Activated effector memory CD4-positive, alpha-beta T cell treated with anti-CD3 and anti-CD28 coated beads, Interleukin-2, amount 50 U/mL, for 16 hours (primary cell): ENCODE data around the gene VDAC2.
"Not testable (repeated sequence)": the region's sequence is repeated elsewhere in the genome, so short reads cannot be mapped to it uniquely, and the experiment has no call there.

Source experiments
- DNase-seq: peaks from one replicate; pipeline ENCODE4 v3.0.0-alpha.2; 2020

VDAC2 gene

DNA sequence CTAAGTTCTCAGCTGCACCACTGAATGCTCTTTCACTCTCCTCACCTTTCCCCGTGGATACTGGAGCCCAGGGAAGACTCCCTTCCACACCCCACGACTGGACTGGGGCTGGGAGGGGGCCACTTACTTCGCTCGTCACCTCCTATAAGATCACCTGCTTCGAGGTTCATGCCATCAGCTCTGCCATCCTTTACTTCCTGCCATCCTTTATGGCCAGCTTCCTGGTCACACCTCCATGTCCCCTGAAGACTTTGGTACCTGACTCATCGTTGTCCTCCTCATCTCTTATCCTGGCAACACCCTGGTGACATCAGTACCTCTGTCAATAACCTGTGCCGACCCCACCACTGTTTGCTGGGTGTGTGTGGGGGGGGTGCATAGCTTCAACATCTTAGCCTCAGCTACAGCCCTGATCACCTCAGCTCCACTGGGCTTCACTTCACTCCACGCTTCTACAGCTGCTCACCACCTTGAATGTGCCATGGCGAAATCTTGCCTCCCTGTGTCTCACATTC, 8.7 kb upstream of the VDAC2 start:
- no peak for DNase-seq

DNA sequence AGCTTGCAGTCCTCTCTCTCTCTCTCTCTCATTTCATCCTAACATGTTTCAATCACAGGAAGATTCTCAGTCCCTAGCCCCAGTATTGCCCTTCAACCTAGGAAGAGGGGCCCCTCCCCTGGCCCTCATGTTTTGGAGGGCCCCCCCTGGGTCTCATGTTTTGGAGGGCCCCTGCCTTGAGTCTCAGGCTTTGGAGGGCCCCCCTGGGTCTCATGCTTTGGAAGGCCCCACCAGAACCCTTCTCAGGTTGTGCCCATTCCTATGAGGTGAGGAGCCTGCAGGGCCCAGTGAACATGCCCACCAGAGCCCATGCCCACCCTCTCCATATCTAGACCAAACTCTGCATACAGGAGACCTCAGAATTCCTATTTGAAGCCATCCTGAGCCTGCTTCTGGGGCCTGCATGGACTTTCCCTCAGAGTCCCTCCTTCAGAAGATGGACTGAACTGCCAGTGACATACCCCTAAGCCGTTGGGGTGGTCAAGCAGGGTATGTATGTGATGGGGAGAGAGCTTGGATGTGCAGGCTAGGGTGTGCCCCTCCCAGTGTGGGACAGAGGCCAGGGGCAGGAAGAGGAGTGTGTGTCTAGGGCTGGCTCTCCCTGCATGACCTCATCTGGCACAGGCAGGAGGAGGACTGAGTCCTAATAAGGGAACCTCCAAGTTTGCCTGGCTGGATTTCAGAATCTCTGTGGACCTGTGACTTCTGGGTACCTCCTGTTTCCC, 8.1 kb upstream of the VDAC2 start:
- DNase-seq = no peak

- DNase-seq = not testable (repeated sequence)
Observed at GRCh38 chr10:75203046-75203620, 7.5 kb upstream of the VDAC2 start.

DNA sequence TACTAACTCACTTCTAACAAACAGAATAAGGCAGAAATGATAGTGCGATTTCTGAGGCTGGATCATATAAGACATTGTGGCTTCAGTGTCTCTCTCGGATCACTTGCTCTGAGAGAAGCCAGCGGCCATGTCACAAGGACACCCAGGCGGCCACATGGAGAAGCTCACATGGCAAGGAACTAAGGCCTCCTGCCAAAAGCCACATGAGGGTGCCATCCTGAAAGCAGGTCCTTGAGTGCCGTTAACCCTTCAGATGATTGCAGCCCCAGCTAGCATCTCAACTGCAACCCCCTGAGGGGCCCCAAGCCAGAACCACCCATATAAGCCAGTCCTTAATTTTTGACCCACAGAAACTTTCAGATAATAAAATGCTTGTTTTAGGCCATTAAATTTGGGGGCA, 6.9 kb upstream of the VDAC2 start:
- DNase-seq = no peak

DNA sequence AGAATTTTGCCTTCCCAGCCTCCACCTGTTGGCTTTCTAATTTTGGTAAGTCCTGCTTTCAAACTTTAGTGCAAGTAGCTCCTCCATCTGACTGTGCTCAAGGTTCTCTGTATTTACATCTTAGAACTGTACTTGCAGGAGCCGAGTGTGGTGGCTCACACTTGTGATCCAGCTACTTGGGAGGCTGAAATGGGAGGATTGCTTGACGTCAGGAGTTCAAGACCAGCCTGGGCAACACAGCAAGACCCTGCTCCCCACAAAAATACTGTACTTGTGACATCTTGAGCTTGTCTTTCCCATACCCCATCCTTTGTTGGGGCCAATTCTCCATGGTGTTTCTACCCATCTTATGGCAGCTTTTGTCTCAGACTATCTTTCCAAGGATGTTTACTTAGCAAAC, 4.7 kb upstream of the VDAC2 start:
- DNase-seq = peak; percentile 28

- not testable (repeated sequence) for DNase-seq
Observed at GRCh38 chr10:75206638-75207037, 4.0 kb upstream of the VDAC2 start.

- DNase-seq = no peak
Observed at GRCh38 chr10:75207079-75207856, 3.3 kb upstream of the VDAC2 start.

GRCh38 chr10:75207857-75208144, 2.8 kb upstream of the VDAC2 start:
- DNase-seq = no peak

- no peak for DNase-seq
Observed at GRCh38 chr10:75208181-75208580, 2.4 kb upstream of the VDAC2 start.

- DNase-seq = no peak
Observed at GRCh38 chr10:75209086-75209920, 1.3 kb upstream of the VDAC2 start.

- DNase-seq = peak; percentile 92
Observed at GRCh38 chr10:75209921-75210281, 695 bp upstream of the VDAC2 start.

DNA sequence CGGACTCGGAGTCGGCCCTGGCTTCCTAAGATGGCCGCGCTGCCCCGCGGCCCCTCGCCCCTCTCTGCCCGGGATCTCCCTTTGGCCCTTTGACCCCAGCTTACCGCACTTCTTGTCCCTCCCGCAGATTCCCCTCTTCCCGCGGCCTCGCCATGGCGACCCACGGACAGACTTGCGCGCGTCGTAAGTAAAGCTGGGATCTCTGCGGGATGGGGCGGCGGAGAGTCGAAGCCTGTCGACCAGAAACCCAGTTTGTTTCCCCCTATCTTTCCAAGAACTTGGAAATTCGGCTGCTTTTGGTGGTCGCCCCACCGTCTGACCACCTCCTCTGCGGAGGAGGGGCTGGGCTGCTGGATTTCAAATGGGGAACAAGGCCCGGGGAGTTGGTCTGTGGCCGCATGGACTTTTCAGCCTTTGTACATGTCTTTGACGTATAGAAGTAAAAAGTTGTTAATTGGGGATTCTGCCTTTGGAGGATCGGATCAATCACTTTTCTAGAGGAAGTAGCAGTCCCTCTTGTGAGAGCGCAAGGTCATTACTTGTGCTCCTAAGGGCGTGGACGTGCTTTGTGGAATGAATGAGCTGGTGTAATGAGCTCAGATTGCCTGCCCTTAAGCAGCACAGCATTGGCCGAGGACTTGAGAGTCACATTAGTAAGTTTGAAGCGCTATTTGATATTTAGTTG, 553 bp downstream of the VDAC2 start:
- DNase-seq = peak; percentile 72

DNA sequence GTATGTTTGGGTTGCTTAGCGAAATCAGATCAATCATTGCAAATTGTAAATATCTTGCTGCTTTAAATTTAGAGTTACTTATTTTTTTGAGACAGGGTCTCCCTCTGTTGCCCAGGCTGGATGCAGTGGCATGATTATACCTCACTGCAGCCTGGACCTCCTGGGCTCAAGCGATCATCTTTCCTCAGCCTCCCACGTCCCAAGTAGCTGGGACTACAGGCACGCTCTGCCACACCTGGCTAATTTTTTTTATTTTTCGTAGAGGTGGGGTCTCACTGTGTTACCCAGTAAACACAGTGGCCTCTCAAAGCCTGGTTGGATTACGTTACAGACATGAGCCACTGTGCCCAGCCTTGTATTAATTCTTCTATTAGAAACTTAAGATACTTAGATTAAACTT, 1.7 kb downstream of the VDAC2 start:
- DNase-seq = no peak

DNA sequence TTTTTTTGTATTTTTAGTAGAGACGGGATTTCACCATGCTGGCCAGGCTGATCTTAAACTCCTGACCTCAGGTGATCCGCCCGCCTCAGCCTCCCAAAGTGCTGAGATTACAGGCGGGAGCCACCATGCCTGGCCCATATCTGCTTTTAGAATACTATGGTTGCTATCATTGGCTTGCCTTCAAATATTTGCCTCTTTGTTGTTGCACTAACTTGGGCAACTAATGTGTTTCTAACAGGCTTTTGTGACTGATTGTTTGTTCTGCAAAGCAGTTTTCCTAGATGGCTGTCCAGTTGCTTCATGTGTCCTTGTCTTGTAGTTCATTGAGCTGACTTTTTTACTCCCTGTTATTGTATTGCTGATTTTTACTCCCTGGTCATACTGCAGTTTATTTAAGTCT, 9.7 kb downstream of the VDAC2 start:
- no peak for DNase-seq

DNA sequence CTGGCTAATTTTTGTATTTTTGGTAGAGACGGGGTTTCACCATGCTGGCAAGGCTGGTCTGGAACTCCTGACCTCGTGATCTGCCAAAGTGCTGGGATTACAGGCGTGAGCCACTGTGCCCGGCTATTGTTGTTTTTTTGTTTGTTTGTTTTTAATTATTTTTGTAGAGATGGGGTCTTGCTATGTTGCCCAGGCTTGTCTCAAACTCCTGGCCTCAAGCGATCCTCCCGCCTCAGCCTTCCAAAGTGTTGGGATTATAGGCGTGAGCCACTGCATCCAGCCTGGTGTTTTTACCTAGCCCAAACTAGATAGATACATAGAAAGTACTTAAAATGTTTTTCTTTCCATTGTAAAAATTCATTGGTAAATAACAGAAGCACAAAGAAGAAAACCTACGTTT, 10.9 kb downstream of the VDAC2 start:
- DNase-seq = not testable (repeated sequence)

- no peak for DNase-seq
Observed at GRCh38 chr10:75223507-75223906, 12.9 kb downstream of the VDAC2 start.

GRCh38 chr10:75226095-75226494, 15.5 kb downstream of the VDAC2 start:
- DNase-seq = no peak

DNA sequence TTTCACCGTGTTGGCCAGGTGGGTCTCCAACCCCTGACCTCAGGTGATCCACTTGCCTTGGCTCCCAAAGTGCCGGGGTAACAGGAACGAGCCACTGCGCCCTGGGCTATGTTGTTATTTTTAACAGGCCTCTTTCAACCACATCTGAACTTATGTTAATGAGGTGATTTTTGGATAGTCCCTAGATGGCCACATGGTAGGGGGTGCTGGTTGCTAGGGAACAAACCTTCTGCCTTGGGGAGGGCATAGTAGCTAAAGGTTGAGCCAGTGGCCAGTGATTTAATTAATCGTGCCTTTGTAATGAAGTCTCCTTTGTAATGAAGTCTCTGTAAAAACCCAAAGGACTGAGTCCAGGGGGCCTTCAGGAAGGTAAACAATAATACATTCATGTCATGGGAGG, 16.1 kb downstream of the VDAC2 start:
- peak; percentile 44 for DNase-seq

- peak; percentile 31 for DNase-seq
Observed at GRCh38 chr10:75228278-75228677, 17.7 kb downstream of the VDAC2 start.

DNA sequence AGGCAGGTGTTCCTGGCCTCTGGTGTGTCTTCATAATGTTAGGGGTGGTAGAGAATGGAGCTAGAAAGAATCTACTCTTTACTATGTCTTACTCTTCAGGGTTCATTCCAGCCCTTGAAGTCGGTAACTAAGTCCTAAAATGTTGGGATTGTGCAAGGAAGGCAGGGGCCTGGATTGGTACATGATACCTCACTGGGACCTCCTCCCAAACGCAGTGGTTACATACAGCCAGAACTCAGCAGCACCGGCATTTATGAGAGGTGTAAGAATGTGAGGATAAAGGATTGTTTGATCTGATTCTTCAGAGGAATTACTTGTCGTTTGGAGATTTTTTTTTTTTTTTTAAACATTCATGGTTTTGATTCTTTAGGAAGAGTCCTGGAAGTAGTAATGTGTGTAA, 18.2 kb downstream of the VDAC2 start:
- peak; percentile 33 for DNase-seq

- DNase-seq = no peak
Observed at GRCh38 chr10:75229971-75230370, 19.4 kb downstream of the VDAC2 start.

- peak; percentile 98 for DNase-seq
Observed at GRCh38 chr10:75230600-75231038, 20.0 kb downstream of the VDAC2 start.
